Prostate gland (tissue), 2 donors: Measurements from ENCODE around the gene TEAD4.

ENCODE experiments used
- POLR2A ChIP-seq: fragments of 450-650 bp; IDR thresholded peaks from one replicate; pipeline ENCODE4 v1.6.1; 2016; ENCODE audit warnings: antibody characterized with exemption, mild to moderate bottlenecking
- POLR2AphosphoS5 ChIP-seq: sonication (generic); formaldehyde crosslinking; IDR thresholded peaks from one replicate; pipeline ENCODE4 v1.6.1; 2017; ENCODE audit warnings: antibody characterized with exemption
- TF ChIP-seq, protein P1 (sequence below), 4 experiments: fragments of 200-600 bp in 2 of 4; fragments of 450-650 bp in 2 of 4; sonication (generic) in 2 of 4; IDR thresholded peaks; 1 replicate in 3 of 4; 2 replicates in 1 of 4; pipeline ENCODE4 v1.5.1; 2016 to 2019; ENCODE audit warnings: antibody characterized with exemption in 4 of 4, mild to moderate bottlenecking in 2 of 4, moderate library complexity in 2 of 4

GRCh38 chr12:2937500-2937899 is 21.7 kb upstream of the TEAD4 start:
- TF ChIP-seq, protein P1, sequence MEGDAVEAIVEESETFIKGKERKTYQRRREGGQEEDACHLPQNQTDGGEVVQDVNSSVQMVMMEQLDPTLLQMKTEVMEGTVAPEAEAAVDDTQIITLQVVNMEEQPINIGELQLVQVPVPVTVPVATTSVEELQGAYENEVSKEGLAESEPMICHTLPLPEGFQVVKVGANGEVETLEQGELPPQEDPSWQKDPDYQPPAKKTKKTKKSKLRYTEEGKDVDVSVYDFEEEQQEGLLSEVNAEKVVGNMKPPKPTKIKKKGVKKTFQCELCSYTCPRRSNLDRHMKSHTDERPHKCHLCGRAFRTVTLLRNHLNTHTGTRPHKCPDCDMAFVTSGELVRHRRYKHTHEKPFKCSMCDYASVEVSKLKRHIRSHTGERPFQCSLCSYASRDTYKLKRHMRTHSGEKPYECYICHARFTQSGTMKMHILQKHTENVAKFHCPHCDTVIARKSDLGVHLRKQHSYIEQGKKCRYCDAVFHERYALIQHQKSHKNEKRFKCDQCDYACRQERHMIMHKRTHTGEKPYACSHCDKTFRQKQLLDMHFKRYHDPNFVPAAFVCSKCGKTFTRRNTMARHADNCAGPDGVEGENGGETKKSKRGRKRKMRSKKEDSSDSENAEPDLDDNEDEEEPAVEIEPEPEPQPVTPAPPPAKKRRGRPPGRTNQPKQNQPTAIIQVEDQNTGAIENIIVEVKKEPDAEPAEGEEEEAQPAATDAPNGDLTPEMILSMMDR (IDR thresholded peaks at IDR 0.05), result no peak
- no peak for TF ChIP-seq POLR2A
- TF ChIP-seq POLR2AphosphoS5, result no peak
